Endothelial cell of umbilical vein (primary cell): ENCODE results near the gene MICB. TPM values are rescaled to one million over a fixed set of nuclear protein-coding genes. Genes with fewer than 3 reads are reported as not detected.

Experiments
- BruUV-seq: library from RNA; stranded (reverse); fragments of 400-500 nt; replicated peaks from 2 replicates; lab custom pipeline; 2021; lab: Mats Ljungman, UMichigan
- CTCF ChIA-PET: fragments of 300-600, 350-600 bp; sonication (Branson Sonifier 250); formaldehyde crosslinking; loops from one replicate; lab custom pipeline; 2021; ENCODE audit warnings: antibody characterized with exemption, inconsistent platforms; lab: Charles Lee
- POLR2A ChIA-PET: fragments of 300-600, 350-600 bp; sonication (Branson Sonifier 250); formaldehyde crosslinking; loops from one replicate; lab custom pipeline; 2021; ENCODE audit warnings: antibody characterized with exemption, inconsistent platforms; lab: Charles Lee
- DNase-seq: peaks from one replicate; pipeline ENCODE4 v3.0.0-alpha.2; 2011; ENCODE audit warnings: low read depth, low spot score
- FAIRE-seq: peaks from 2 replicates; lab custom pipeline; 2011; peaks lifted over from hg19 to GRCh38; lab: Jason Lieb, UNC
- H2AFZ ChIP-seq: 2 replicates; pipeline ENCODE4 v1.6.0; 2012; ENCODE audit warnings: low read depth, low read length, control low read depth, inconsistent platforms
- H3K27ac ChIP-seq: 2 replicates; pipeline ENCODE4 v1.5.1; 2011; ENCODE audit warnings: low read depth, mild to moderate bottlenecking, control low read depth, low read length, moderate library complexity; ENCODE audit not compliant: insufficient read depth
- H3K27me3 ChIP-seq, 2 experiments: 2 replicates each; pipeline versions ENCODE4 v1.6.0 to v1.6.1; 2011; ENCODE audit warnings: low read length in 2 of 2, mixed read lengths in 1 of 2; ENCODE audit not compliant: control insufficient read depth in 2 of 2, insufficient read depth in 2 of 2
- H3K36me3 ChIP-seq, 2 experiments: 2 replicates in 1 of 2; 3 replicates in 1 of 2; pipeline ENCODE4 v1.5.1; 2011; ENCODE audit warnings: low read length in 2 of 2, mild to moderate bottlenecking in 1 of 2, moderate library complexity in 1 of 2; ENCODE audit not compliant: control insufficient read depth in 2 of 2, insufficient read depth in 2 of 2; ENCODE audit errors: extremely low read depth in 1 of 2
- H3K4me1 ChIP-seq: 3 replicates; pipeline ENCODE4 v1.5.1; 2011; ENCODE audit warnings: mild to moderate bottlenecking, low read length; ENCODE audit not compliant: control insufficient read depth, insufficient read depth; ENCODE audit errors: extremely low read depth
- H3K4me2 ChIP-seq: 2 replicates; pipeline ENCODE4 v1.6.1; 2011; ENCODE audit warnings: low read length, control low read depth, mixed read lengths; ENCODE audit not compliant: insufficient read depth
- H3K4me3 ChIP-seq, 3 experiments: fragments of 200-600 bp in 1 of 3; sonication (generic), shearing (Covaris generic) in 1 of 3; replicated peaks in 1 of 3; 2 replicates each; pipeline ENCODE4 v1.5.1; 2011 to 2016; ENCODE audit warnings: control low read depth in 3 of 3, low read length in 3 of 3, mild to moderate bottlenecking in 2 of 3, inconsistent platforms in 1 of 3, low read depth in 1 of 3, moderate library complexity in 1 of 3; ENCODE audit not compliant: insufficient read depth in 1 of 3
- H3K79me2 ChIP-seq: 2 replicates; pipeline ENCODE4 v1.6.0; 2012; ENCODE audit warnings: low read length, inconsistent platforms; ENCODE audit not compliant: control insufficient read depth, insufficient read depth
- H3K9ac ChIP-seq: replicated peaks from 2 replicates; pipeline ENCODE3; 2011; ENCODE audit warnings: low read length, control low read depth; ENCODE audit not compliant: insufficient read depth; ENCODE audit errors: extremely low read depth
- H3K9me1 ChIP-seq: replicated peaks from 3 replicates; pipeline ENCODE4 v1.6.0; 2011; ENCODE audit warnings: mild to moderate bottlenecking, low read length; ENCODE audit not compliant: control insufficient read depth, insufficient read depth; ENCODE audit errors: extremely low read depth
- H3K9me3 ChIP-seq: replicated peaks from 2 replicates; pipeline ENCODE4 v1.5.1; 2012; ENCODE audit warnings: low read length, inconsistent platforms; ENCODE audit not compliant: control insufficient read depth, insufficient read depth
- H4K20me1 ChIP-seq: replicated peaks from 2 replicates; pipeline ENCODE3; 2011; ENCODE audit warnings: mild to moderate bottlenecking, low read length; ENCODE audit not compliant: control insufficient read depth, insufficient read depth; ENCODE audit errors: extremely low read depth
- EZH2 ChIP-seq: IDR thresholded peaks from 2 replicates; pipeline ENCODE4 v1.6.1; 2012; ENCODE audit warnings: borderline replicate concordance, low read depth, mild to moderate bottlenecking, moderate library complexity, low read length, inconsistent platforms; ENCODE audit not compliant: severe bottlenecking
- FOS ChIP-seq: IDR thresholded peaks from 2 replicates; pipeline ENCODE4 v1.6.1; 2011; ENCODE audit warnings: mild to moderate bottlenecking, low read length, moderate library complexity, borderline replicate concordance; ENCODE audit not compliant: insufficient read depth
- GATA2 ChIP-seq: IDR thresholded peaks from 2 replicates; pipeline ENCODE4 v1.7.0; 2011; ENCODE audit warnings: low read depth, mild to moderate bottlenecking, moderate library complexity, mixed read lengths, low read length; ENCODE audit not compliant: insufficient read length, insufficient read depth
- JUN ChIP-seq: IDR thresholded peaks from 2 replicates; pipeline ENCODE4 v1.6.1; 2011; ENCODE audit warnings: borderline replicate concordance, low read depth; ENCODE audit not compliant: insufficient read length, insufficient read depth
- MYC ChIP-seq: IDR thresholded peaks from one replicate; pipeline ENCODE4 v1.6.1; 2011; ENCODE audit warnings: mild to moderate bottlenecking, low read depth, low read length
- POLR2A ChIP-seq: IDR thresholded peaks from 2 replicates; pipeline ENCODE4 v1.6.1; 2012; ENCODE audit warnings: low read depth, mild to moderate bottlenecking, control low read depth, low read length
- POLR2AphosphoS5 ChIP-seq: IDR thresholded peaks from 2 replicates; pipeline ENCODE4 v1.6.1; 2012; ENCODE audit warnings: low read depth, mild to moderate bottlenecking, control low read depth, low read length, moderate library complexity; ENCODE audit not compliant: insufficient read depth
- dilution Hi-C: fragments of 300-500 bp; cut with MboI; formaldehyde crosslinking; loops from one replicate; pipeline ENCODE4 v1.15.0; 2019; ENCODE audit warnings: low sequenced_read_pairs; ENCODE audit not compliant: extremely low pct_ligation_motif_present
- intact Hi-C: fragments of 100-400 bp; cut with micrococcal nuclease; formaldehyde crosslinking; loops from one replicate; pipeline ENCODE4 v1.10.0; 2022
- polyA plus RNA-seq, 4 experiments: library from polyadenylated mRNA; depleted of rRNA in 3 of 4; stranded (reverse) in 3 of 4; unstranded in 1 of 4; fragments of >200 nt; gene quantifications; 2 replicates each; pipeline versions ENCODE4 v1.2.1 to v1.2.3, GENCODE V29; 2011 to 2012; ENCODE audit warnings: missing spikeins in 1 of 4
- total RNA-seq: library from RNA; stranded (reverse); gene quantifications from 2 replicates; pipeline ENCODE4 v1.2.3, GENCODE V29; 2021
- TF ChIP-seq, protein P1 (sequence below), 2 donors: IDR thresholded peaks; 1 replicate in 1 of 2; 2 replicates in 1 of 2; pipeline ENCODE4 v1.5.1; 2011; ENCODE audit warnings: low read length in 2 of 2, mild to moderate bottlenecking in 2 of 2, moderate library complexity in 2 of 2, control low read depth in 1 of 2, inconsistent platforms in 1 of 2, low read depth in 1 of 2; ENCODE audit not compliant: insufficient read depth in 1 of 2; ENCODE audit errors: extremely low read depth in 1 of 2
- TF ChIP-seq, protein P2 (sequence below): IDR thresholded peaks from 2 replicates; pipeline ENCODE4 v1.6.1; 2011; ENCODE audit not compliant: insufficient read depth, insufficient read length

Gene MICB
- total and polyA plus RNA-seq, 2 donors (not counting 3 experiments of a cell fraction or from before 2014, with no cell fraction given): 32.8 to 36.3 TPM

DNA sequence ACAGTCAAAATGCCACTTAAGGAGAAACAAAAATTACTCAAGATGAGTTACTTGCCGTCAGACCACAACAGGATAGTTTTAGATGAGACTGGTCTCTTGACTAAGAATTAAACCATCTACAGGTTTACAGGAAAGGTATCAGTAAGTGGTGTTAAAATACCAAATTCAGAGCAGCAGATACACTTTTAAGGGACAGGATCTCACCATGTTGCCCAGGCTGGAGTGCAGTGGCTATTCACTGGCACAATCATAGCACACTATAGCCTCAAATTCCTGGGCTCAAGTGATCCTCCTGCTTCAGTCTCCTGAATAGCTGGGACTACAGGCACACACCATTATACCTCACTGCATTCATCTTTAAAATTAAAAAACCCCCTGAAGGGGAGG, 35.5 kb downstream of the MICB start:
- CTCF ChIA-PET: no interaction called here

More for the DNA sequence above, 35.5 kb downstream of the MICB start:
- dilution Hi-C loops (no loop called here), intact Hi-C loops (no loop called here)
- TF ChIP-seq JUN: no peak
- no peak for TF ChIP-seq MYC
- TF ChIP-seq, protein P1, sequence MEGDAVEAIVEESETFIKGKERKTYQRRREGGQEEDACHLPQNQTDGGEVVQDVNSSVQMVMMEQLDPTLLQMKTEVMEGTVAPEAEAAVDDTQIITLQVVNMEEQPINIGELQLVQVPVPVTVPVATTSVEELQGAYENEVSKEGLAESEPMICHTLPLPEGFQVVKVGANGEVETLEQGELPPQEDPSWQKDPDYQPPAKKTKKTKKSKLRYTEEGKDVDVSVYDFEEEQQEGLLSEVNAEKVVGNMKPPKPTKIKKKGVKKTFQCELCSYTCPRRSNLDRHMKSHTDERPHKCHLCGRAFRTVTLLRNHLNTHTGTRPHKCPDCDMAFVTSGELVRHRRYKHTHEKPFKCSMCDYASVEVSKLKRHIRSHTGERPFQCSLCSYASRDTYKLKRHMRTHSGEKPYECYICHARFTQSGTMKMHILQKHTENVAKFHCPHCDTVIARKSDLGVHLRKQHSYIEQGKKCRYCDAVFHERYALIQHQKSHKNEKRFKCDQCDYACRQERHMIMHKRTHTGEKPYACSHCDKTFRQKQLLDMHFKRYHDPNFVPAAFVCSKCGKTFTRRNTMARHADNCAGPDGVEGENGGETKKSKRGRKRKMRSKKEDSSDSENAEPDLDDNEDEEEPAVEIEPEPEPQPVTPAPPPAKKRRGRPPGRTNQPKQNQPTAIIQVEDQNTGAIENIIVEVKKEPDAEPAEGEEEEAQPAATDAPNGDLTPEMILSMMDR (IDR thresholded peaks at IDR 0.05; ENCODE audit: extremely low read depth in 1 of 2, insufficient read depth in 1 of 2, low read depth in 1 of 2, low read length in 2 of 2): no peak
- no peak for TF ChIP-seq EZH2
- TF ChIP-seq GATA2: no peak
- TF ChIP-seq POLR2AphosphoS5: no peak
- TF ChIP-seq, protein P2, sequence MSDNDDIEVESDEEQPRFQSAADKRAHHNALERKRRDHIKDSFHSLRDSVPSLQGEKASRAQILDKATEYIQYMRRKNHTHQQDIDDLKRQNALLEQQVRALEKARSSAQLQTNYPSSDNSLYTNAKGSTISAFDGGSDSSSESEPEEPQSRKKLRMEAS: no peak
- no peak for TF ChIP-seq POLR2A
- TF ChIP-seq FOS: no peak
- Histone ChIP-seq H3K27me3 (no peaks in the 10 kb centered on the region), H4K20me1 (no peaks in the 10 kb centered on the region), H3K9me1 (no peaks in the 10 kb centered on the region), H3K36me3 (peaks cover 42 to 63% of the 10 kb centered on the region in 2 experiments), H3K79me2 (peaks cover 50% of the 10 kb centered on the region), H3K9me3 (no peaks in the 10 kb centered on the region), H2AFZ (no peak overlapping the region), H3K4me3 (no peak overlapping the region), H3K27ac (no peak overlapping the region), H3K4me2 (no peak overlapping the region), H3K4me1 (peaks cover 1% of the 10 kb centered on the region), H3K9ac (no peak overlapping the region)
- no peak for FAIRE-seq
- POLR2A ChIA-PET: no interaction called here
- DNase-seq: no peak
- BruUV-seq: no TSS peak
